HG03442 (cell line): ENCODE measurements around the gene TOM1L1.

Experiments used
- ATAC-seq: cut with Tn5 transposase; IDR thresholded peaks from one replicate; pipeline ENCODE4 v1.9.1; 2021; ENCODE audit warnings: mild to moderate bottlenecking, moderate library complexity; ENCODE audit not compliant: unreplicated experiment

Gene TOM1L1

DNA sequence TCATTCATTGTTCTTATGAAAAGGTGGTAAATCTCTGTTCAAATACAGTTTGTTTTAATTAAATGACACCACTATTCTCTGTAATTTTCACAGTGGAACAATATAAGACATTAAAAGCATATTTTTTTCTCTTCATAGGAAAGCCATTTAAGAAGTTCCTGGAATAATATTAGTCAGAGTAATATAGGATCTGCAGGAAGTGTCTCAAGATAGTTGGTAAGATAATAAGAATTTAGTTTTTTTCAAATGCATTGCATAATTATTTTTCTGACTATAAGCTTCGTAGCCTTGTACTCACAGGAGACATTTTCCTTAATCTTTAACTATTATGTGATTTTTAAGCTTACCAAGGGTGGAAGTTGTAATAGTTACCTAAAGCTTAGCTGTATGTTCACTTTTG, 84.8 kb downstream of the TOM1L1 start:
- no peak for ATAC-seq

- ATAC-seq, result no peak
These were observed 89.5 kb downstream of the TOM1L1 start for GRCh38 chr17:54990118-54990517.

DNA sequence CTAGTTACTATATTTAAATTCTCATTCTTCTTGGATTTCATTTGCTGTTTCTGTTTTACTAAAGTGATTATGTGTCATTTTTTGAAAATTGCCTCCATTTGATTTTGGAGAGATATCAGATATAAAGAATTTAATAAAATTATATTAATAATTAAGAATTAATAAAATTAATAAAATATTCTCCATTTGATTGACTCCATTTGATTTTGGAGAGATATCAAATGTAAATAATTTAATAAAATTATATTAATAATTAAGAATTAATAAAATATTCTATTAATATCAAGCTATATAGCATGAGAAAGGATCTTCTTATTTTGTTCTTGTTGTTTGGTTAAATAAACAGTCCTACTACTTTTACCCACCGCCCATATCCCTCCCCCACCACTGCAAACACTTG, 90.9 kb downstream of the TOM1L1 start:
- no peak for ATAC-seq

GRCh38 chr17:54992797-54993639, 92.4 kb downstream of the TOM1L1 start:
- ATAC-seq, result no peak

DNA sequence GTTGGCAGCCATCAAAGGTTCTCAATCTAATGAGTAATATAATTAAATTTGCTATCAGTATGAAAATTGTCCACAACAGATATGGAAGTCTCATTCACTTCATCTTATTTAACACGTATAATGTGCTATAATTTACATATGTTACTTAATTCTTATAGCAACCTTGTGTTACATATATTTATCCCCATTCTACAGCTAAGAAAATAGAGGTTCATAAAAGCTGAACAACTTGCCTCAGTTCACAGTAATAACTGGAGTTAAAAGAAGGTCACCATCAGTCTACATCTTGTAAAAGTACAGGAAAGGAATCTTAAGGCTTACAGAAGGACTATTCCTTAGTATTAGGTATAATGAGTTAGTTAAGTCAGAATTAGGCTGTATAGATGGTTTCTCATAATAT, 95.8 kb downstream of the TOM1L1 start:
- no peak for ATAC-seq

- ATAC-seq, result no peak
These were observed 101.8 kb downstream of the TOM1L1 start for GRCh38 chr17:55002458-55002857.

GRCh38 chr17:55004484-55004883, 103.8 kb downstream of the TOM1L1 start:
- ATAC-seq, result no peak

DNA sequence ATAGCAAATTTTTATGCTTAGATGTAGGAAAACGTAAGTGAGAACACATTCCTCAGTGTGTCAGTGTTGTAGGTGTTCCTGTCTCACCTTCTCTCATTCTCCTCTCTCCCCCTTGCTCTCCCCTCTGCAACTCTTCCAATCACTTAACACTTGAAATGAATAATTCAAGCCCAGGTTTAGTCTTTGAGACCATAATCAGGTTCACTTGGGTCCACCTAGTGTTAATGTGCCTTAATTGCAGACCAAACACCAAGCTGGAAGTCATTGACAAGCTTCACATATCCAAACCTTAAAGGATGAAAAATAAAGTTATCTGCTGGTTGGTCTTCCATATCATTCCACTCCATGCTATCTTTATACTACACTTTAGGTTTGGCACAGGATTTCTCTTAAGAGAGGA, 104.9 kb downstream of the TOM1L1 start:
- ATAC-seq, result peak; percentile 49
